Left ventricle myocardium inferior (tissue), 1 donor: ENCODE measurements around the gene HAP1. TPM values are rescaled to one million over a fixed set of nuclear protein-coding genes. Genes with fewer than 3 reads are reported as not detected.
"Not testable (repeated sequence)": the region's sequence is repeated elsewhere in the genome, so short reads cannot be mapped to it uniquely, and the experiment has no call there.

ENCODE experiments used
- DNase-seq: peaks from one replicate; pipeline ENCODE4 v3.0.0-alpha.2; 2020
- H3K27ac ChIP-seq: fragments of 200-600 bp; replicated peaks from 2 replicates; pipeline ENCODE4 v1.8.0; 2021
- H3K27me3 ChIP-seq: fragments of 200-600 bp; 2 replicates; pipeline ENCODE4 v1.8.0; 2021; ENCODE audit warnings: low read depth
- H3K36me3 ChIP-seq: fragments of 200-600 bp; 2 replicates; pipeline ENCODE4 v1.8.0; 2021
- H3K4me1 ChIP-seq: fragments of 200-600 bp; 2 replicates; pipeline ENCODE4 v1.8.0; 2021
- H3K4me3 ChIP-seq: fragments of 200-600 bp; 2 replicates; pipeline ENCODE4 v1.8.0; 2021; ENCODE audit warnings: mild to moderate bottlenecking, moderate library complexity
- H3K9me3 ChIP-seq: fragments of 200-600 bp; replicated peaks from 2 replicates; pipeline ENCODE4 v1.8.0; 2021
- intact Hi-C: fragments of 100-400 bp; cut with micrococcal nuclease; formaldehyde crosslinking; loops from one replicate; pipeline ENCODE4 v1.11.0; 2022
- total RNA-seq: library from RNA; stranded (reverse); fragmentation: NEBNext Ultra II Directional; extraction: Animal tissue kit (Norgen Biotek cat#: 25700); gene quantifications from one replicate; pipeline ENCODE4 v1.2.1, GENCODE V29; 2021
- TF ChIP-seq, protein P1 (sequence below): fragments of 200-600 bp; IDR thresholded peaks from 2 replicates; pipeline ENCODE4 v1.8.0; 2021; ENCODE audit warnings: antibody characterized with exemption, mild to moderate bottlenecking, borderline replicate concordance
- donor health status: DM: no; HTN: yes; CAD: no; lungs with severe emphysema.

HAP1 gene
- total RNA-seq, 1 donor from 2014 or later = 0.14 TPM

- no peak for DNase-seq
- Histone ChIP-seq H3K27ac (no peak overlapping the region), H3K4me1 (peaks cover 13% of the 10 kb centered on the region), H3K9me3 (no peaks in the 10 kb centered on the region), H3K4me3 (no peak overlapping the region), H3K36me3 (no peaks in the 10 kb centered on the region), H3K27me3 (no peaks in the 10 kb centered on the region)
- intact Hi-C loops = no loop called here
- TF ChIP-seq, protein P1, sequence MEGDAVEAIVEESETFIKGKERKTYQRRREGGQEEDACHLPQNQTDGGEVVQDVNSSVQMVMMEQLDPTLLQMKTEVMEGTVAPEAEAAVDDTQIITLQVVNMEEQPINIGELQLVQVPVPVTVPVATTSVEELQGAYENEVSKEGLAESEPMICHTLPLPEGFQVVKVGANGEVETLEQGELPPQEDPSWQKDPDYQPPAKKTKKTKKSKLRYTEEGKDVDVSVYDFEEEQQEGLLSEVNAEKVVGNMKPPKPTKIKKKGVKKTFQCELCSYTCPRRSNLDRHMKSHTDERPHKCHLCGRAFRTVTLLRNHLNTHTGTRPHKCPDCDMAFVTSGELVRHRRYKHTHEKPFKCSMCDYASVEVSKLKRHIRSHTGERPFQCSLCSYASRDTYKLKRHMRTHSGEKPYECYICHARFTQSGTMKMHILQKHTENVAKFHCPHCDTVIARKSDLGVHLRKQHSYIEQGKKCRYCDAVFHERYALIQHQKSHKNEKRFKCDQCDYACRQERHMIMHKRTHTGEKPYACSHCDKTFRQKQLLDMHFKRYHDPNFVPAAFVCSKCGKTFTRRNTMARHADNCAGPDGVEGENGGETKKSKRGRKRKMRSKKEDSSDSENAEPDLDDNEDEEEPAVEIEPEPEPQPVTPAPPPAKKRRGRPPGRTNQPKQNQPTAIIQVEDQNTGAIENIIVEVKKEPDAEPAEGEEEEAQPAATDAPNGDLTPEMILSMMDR = no peak
Measured at GRCh38 chr17:41676058-41676419, 58.4 kb downstream of the HAP1 start.

DNA sequence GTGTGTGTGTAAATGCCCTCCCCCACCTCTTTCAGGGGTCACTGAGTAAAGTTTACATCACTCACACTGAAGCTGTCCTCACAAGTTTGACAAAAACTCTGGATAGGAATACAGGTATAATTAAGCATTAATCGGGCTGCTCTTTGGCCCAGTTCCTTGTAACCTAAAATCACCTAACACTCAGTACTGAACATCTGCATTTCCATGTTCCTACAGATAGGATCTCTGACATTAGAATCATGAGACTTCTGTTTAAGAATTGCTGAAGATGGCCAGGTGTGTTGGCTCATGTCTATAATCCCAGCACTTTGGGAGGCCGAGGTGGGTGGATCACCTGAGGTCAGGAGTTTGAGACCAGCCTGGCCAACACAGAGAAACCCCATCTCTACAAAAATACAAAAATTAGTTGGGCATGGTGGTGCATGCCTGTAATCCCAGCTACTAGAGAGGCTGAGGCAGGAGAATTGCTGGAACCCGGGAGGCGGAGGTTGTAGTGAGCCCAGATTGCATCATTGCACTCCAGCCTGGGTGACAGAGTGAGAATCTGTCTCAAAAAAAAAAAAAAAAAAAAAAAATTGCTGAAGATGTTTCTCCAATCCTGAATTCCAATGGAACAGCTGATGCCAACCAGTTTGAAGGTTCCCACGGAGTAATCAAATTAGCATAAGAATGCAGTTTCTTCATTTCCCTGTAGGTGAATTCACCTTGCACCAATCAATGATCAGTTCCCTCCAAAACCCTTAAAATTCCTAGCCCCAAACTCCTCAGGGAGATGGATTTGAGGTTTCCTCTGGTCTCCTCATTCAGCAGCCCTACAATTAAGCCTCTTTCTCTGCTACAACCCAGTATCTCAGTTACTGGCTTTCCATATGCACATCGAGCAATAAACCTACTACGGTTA lies 59.0 kb downstream of the HAP1 start:
- H3K36me3 ChIP-seq, H3K27me3 ChIP-seq, H3K9me3 ChIP-seq, H3K27ac ChIP-seq, H3K4me3 ChIP-seq, DNase-seq, intact Hi-C loops: not testable (repeated sequence)
- peaks cover 13% of the 10 kb centered on the region for H3K4me1 ChIP-seq

Other genes with a start within 250 kb of the HAP1 start
- gene KRT36, start 244.7 kb downstream of the HAP1 start, total RNA-seq = not detected
- not detected for gene KRT13, start 229.0 kb downstream of the HAP1 start, total RNA-seq
- gene KRT15, start 215.8 kb downstream of the HAP1 start, total RNA-seq = not detected
- 0.60 TPM for gene KRT19, start 206.3 kb downstream of the HAP1 start, total RNA-seq
- gene KRT9, start 162.6 kb downstream of the HAP1 start, total RNA-seq = not detected
- not detected for gene KRT14, start 147.7 kb downstream of the HAP1 start, total RNA-seq
- gene KRT16, start 121.9 kb downstream of the HAP1 start, total RNA-seq = not detected
- gene KRT17, start 110.1 kb downstream of the HAP1 start, total RNA-seq = not detected
- 1,125 TPM for gene EIF1, start 45.8 kb downstream of the HAP1 start, total RNA-seq
- gene GAST, start 22.3 kb downstream of the HAP1 start, total RNA-seq = not detected
- gene JUP, start 52.1 kb upstream of the HAP1 start, total RNA-seq = 160 TPM
- 6.0 TPM for gene P3H4, start 77.3 kb upstream of the HAP1 start, total RNA-seq
- 10.4 TPM for gene FKBP10, start 78.4 kb upstream of the HAP1 start, total RNA-seq
- gene NT5C3B, start 101.6 kb upstream of the HAP1 start, total RNA-seq = 18.3 TPM
- not detected for gene KLHL10, start 103.2 kb upstream of the HAP1 start, total RNA-seq
- 3.5 TPM for gene KLHL11, start 130.8 kb upstream of the HAP1 start, total RNA-seq
- 23.5 TPM for gene ACLY, start 184.3 kb upstream of the HAP1 start, total RNA-seq
- 1.3 TPM for gene ODAD4, start 196.0 kb upstream of the HAP1 start, total RNA-seq
- gene CNP, start 232.2 kb upstream of the HAP1 start, total RNA-seq = 24.9 TPM